ENCODE measurements around the gene LMBR1. TPM values are rescaled to one million over a fixed set of nuclear protein-coding genes. Genes with fewer than 3 reads are reported as not detected.

LMBR1 gene
- total and polyA plus RNA-seq, 2 experiments from 2014 or later = 37.2 to 53.1 TPM

- Histone ChIP-seq H3K9me3 (ENCODE audit: low read depth) (no peaks in the 10 kb centered on the region), H3K4me3 (no peak overlapping the region), H3K9me2 (replicated peaks; ENCODE audit: insufficient read depth) (no peaks in the 10 kb centered on the region), H3K4me2 (peak overlapping the region; percentile 2), H4K20me1 (ENCODE audit: insufficient read depth, poor library complexity, severe bottlenecking) (no peaks in the 10 kb centered on the region), H3K27ac (no peak overlapping the region), H3K36me3 (replicated peaks; ENCODE audit: insufficient read depth, low read depth) (no peaks in the 10 kb centered on the region), H3K27me3 (no peaks in the 10 kb centered on the region), H3K79me2 (peaks cover 83% of the 10 kb centered on the region), H2AFZ (no peak overlapping the region), H3K4me1 (ENCODE audit: insufficient read depth) (no peaks in the 10 kb centered on the region)
- TF ChIP-seq EZH2phosphoT487 (IDR thresholded peaks at IDR 0.05; ENCODE audit: low read depth, severe bottlenecking, unreplicated experiment) = no peak
- no peak for TF ChIP-seq CTCF (IDR thresholded peaks at IDR 0.05; ENCODE audit: poor library complexity)
- TF ChIP-seq EZH2 (IDR thresholded peaks at IDR 0.05; ENCODE audit: borderline replicate concordance) = no peak
- DNase-seq (ENCODE audit: low spot score) = no peak
- WGBS (ENCODE audit: low lambda C conversion rate, missing lambda C conversion rate) = 67% methylated on average over 5 of the region's 5 CpGs
These were observed 50.7 kb downstream of the LMBR1 start for GRCh38 chr7:156842317-156842716.

GRCh38 chr7:156841497-156841896 lies 51.5 kb downstream of the LMBR1 start:
- Histone ChIP-seq H3K36me3 (replicated peaks; ENCODE audit: insufficient read depth, low read depth) (no peaks in the 10 kb centered on the region), H3K9me2 (replicated peaks; ENCODE audit: insufficient read depth) (no peaks in the 10 kb centered on the region), H3K27me3 (no peaks in the 10 kb centered on the region), H3K4me1 (ENCODE audit: insufficient read depth) (no peaks in the 10 kb centered on the region), H4K20me1 (ENCODE audit: insufficient read depth, poor library complexity, severe bottlenecking) (no peaks in the 10 kb centered on the region), H2AFZ (no peak overlapping the region), H3K9me3 (ENCODE audit: low read depth) (no peaks in the 10 kb centered on the region), H3K4me2 (no peak overlapping the region), H3K79me2 (peaks cover 75% of the 10 kb centered on the region), H3K27ac (no peak overlapping the region), H3K4me3 (no peak overlapping the region)
- 74% methylated on average over 2 of the region's 2 CpGs for WGBS (ENCODE audit: low lambda C conversion rate, missing lambda C conversion rate)
- no peak for DNase-seq (ENCODE audit: low spot score)
- TF ChIP-seq EZH2phosphoT487 (IDR thresholded peaks at IDR 0.05; ENCODE audit: low read depth, severe bottlenecking, unreplicated experiment) (no peak), EZH2 (IDR thresholded peaks at IDR 0.05; ENCODE audit: borderline replicate concordance) (no peak), CTCF (IDR thresholded peaks at IDR 0.05; ENCODE audit: poor library complexity) (no peak)

- peaks cover 62% of the 10 kb centered on the region for H3K79me2 ChIP-seq
- no peak overlapping the region for H3K4me2 ChIP-seq
- no peak overlapping the region for H3K4me3 ChIP-seq
- no peaks in the 10 kb centered on the region for H3K27me3 ChIP-seq
- H4K20me1 ChIP-seq (ENCODE audit: insufficient read depth, poor library complexity, severe bottlenecking) = no peaks in the 10 kb centered on the region
- H3K27ac ChIP-seq = no peak overlapping the region
- TF ChIP-seq CTCF (IDR thresholded peaks at IDR 0.05; ENCODE audit: poor library complexity) = no peak
- 93% methylated on average over 5 of the region's 5 CpGs for WGBS (ENCODE audit: low lambda C conversion rate, missing lambda C conversion rate)
- H3K36me3 ChIP-seq (replicated peaks; ENCODE audit: insufficient read depth, low read depth) = no peaks in the 10 kb centered on the region
- no peaks in the 10 kb centered on the region for H3K4me1 ChIP-seq (ENCODE audit: insufficient read depth)
- H2AFZ ChIP-seq = no peak overlapping the region
- H3K9me3 ChIP-seq (ENCODE audit: low read depth) = no peaks in the 10 kb centered on the region
- no peaks in the 10 kb centered on the region for H3K9me2 ChIP-seq (replicated peaks; ENCODE audit: insufficient read depth)
- DNase-seq (ENCODE audit: low spot score) = no peak
These were observed 52.8 kb downstream of the LMBR1 start for GRCh38 chr7:156840134-156840533.

GRCh38 chr7:156836443-156836842 lies 56.5 kb downstream of the LMBR1 start:
- WGBS (ENCODE audit: low lambda C conversion rate, missing lambda C conversion rate) = 91% methylated on average over 3 of the region's 3 CpGs
- Histone ChIP-seq H3K79me2 (peaks cover 32% of the 10 kb centered on the region), H3K4me3 (no peak overlapping the region), H3K27ac (no peak overlapping the region), H3K9me2 (replicated peaks; ENCODE audit: insufficient read depth) (no peaks in the 10 kb centered on the region), H3K9me3 (ENCODE audit: low read depth) (no peaks in the 10 kb centered on the region), H3K36me3 (replicated peaks; ENCODE audit: insufficient read depth, low read depth) (no peaks in the 10 kb centered on the region), H3K27me3 (no peaks in the 10 kb centered on the region), H3K4me1 (ENCODE audit: insufficient read depth) (no peaks in the 10 kb centered on the region), H4K20me1 (ENCODE audit: insufficient read depth, poor library complexity, severe bottlenecking) (no peaks in the 10 kb centered on the region), H3K4me2 (no peak overlapping the region), H2AFZ (no peak overlapping the region)
- TF ChIP-seq CTCF (IDR thresholded peaks at IDR 0.05; ENCODE audit: poor library complexity) = no peak
- TF ChIP-seq EZH2phosphoT487 (IDR thresholded peaks at IDR 0.05; ENCODE audit: low read depth, severe bottlenecking, unreplicated experiment) = no peak
- TF ChIP-seq EZH2 (IDR thresholded peaks at IDR 0.05; ENCODE audit: borderline replicate concordance) = no peak
- no peak for DNase-seq (ENCODE audit: low spot score)
